H1 (cell line): ENCODE data around the gene TSPAN9. TPM values are rescaled to one million over a fixed set of nuclear protein-coding genes. Genes with fewer than 3 reads are reported as not detected.

Experiments used
- CTCF ChIA-PET: fragments of 300-600 bp; sonication (Branson Sonifier 250); formaldehyde crosslinking; loops from one replicate; lab custom pipeline; 2021; ENCODE audit not compliant: partially characterized antibody; lab: Charles Lee
- POLR2A ChIA-PET: fragments of 300-600 bp; sonication (Branson Sonifier 250); formaldehyde crosslinking; loops from one replicate; lab custom pipeline; 2021; ENCODE audit warnings: inconsistent platforms; ENCODE audit not compliant: partially characterized antibody; lab: Charles Lee
- DNase-seq, 2 experiments: peaks; one replicate each; pipeline versions ENCODE4 v3.0.0 to v3.0.0-alpha.2; 2010 to 2022; ENCODE audit warnings: low spot score in 2 of 2, low read depth in 1 of 2, mixed read lengths in 1 of 2
- FAIRE-seq: peaks from 2 replicates; lab custom pipeline; 2011; peaks lifted over from hg19 to GRCh38; lab: Jason Lieb, UNC
- H2AFZ ChIP-seq: 2 replicates; pipeline ENCODE4 v1.8.1; 2012; ENCODE audit warnings: low read length, inconsistent platforms
- H2AK5ac ChIP-seq: 2 replicates; pipeline ENCODE4 v1.6.1; 2013; ENCODE audit warnings: low read depth, low read length
- H2BK120ac ChIP-seq: replicated peaks from 2 replicates; pipeline ENCODE3; 2013; ENCODE audit warnings: low read depth, low read length, inconsistent platforms
- H2BK12ac ChIP-seq: 2 replicates; pipeline ENCODE4 v1.6.1; 2013; ENCODE audit warnings: low read depth, low read length
- H2BK15ac ChIP-seq: 2 replicates; pipeline ENCODE4 v1.6.1; 2013; ENCODE audit warnings: low read length
- H2BK20ac ChIP-seq: 2 replicates; pipeline ENCODE4 v1.6.1; 2013; ENCODE audit warnings: low read length
- H2BK5ac ChIP-seq: 2 replicates; pipeline ENCODE4 v1.6.1; 2013; ENCODE audit warnings: low read depth, low read length
- H3K14ac ChIP-seq: 2 replicates; pipeline ENCODE4 v1.6.1; 2013; ENCODE audit warnings: inconsistent platforms; ENCODE audit not compliant: insufficient read length
- H3K18ac ChIP-seq: 2 replicates; pipeline ENCODE4 v1.6.1; 2013; ENCODE audit warnings: low read length; ENCODE audit errors: extremely low read depth
- H3K23ac ChIP-seq: 2 replicates; pipeline ENCODE4 v1.6.1; 2013; ENCODE audit warnings: inconsistent platforms; ENCODE audit not compliant: insufficient read length
- H3K23me2 ChIP-seq: 2 replicates; pipeline ENCODE4 v1.6.1; 2013; ENCODE audit warnings: low read depth, low read length
- H3K27ac ChIP-seq: 2 replicates; pipeline ENCODE4 v1.6.1; 2011; ENCODE audit warnings: low read depth, low read length, inconsistent platforms
- H3K27me3 ChIP-seq, 4 experiments: replicated peaks in 1 of 4; 1 replicate in 1 of 4; 2 replicates in 3 of 4; pipeline versions ENCODE4 v1.6.1 to v1.8.1; 2011 to 2013; ENCODE audit warnings: low read length in 3 of 4, mild to moderate bottlenecking in 3 of 4, inconsistent platforms in 2 of 4, mixed read lengths in 2 of 4, moderate library complexity in 1 of 4; ENCODE audit not compliant: control insufficient read depth in 3 of 4, insufficient read depth in 3 of 4; ENCODE audit errors: extremely low read depth in 1 of 4
- H3K36me3 ChIP-seq, 4 experiments: 2 replicates each; pipeline versions ENCODE4 v1.6.1 to v1.8.1; 2011 to 2013; ENCODE audit warnings: mild to moderate bottlenecking in 4 of 4, low read length in 3 of 4, moderate library complexity in 2 of 4, control low read depth in 1 of 4, inconsistent platforms in 1 of 4; ENCODE audit not compliant: insufficient read depth in 4 of 4, control insufficient read depth in 2 of 4
- H3K4ac ChIP-seq: replicated peaks from 2 replicates; pipeline ENCODE3; 2013; ENCODE audit warnings: low read length, low read depth, mixed read lengths, inconsistent platforms; ENCODE audit not compliant: insufficient read length
- H3K4me1 ChIP-seq, 4 experiments: replicated peaks in 1 of 4; 1 replicate in 1 of 4; 2 replicates in 3 of 4; pipeline versions ENCODE4 v1.6.1 to v1.8.1; 2011 to 2013; ENCODE audit warnings: low read length in 3 of 4, inconsistent platforms in 2 of 4, mixed read lengths in 1 of 4; ENCODE audit not compliant: insufficient read depth in 4 of 4, control insufficient read depth in 3 of 4
- H3K4me2 ChIP-seq, 2 experiments: 2 replicates each; pipeline versions ENCODE4 v1.6.1 to v1.8.1; 2011 to 2013; ENCODE audit warnings: low read depth in 2 of 2, low read length in 2 of 2, control low read depth in 1 of 2, inconsistent platforms in 1 of 2, mild to moderate bottlenecking in 1 of 2; ENCODE audit not compliant: insufficient read depth in 1 of 2
- H3K4me3 ChIP-seq, 4 experiments: fragments of 200-600, 300-600 bp in 1 of 4; sonication (generic), shearing (Covaris generic), sonication (Bioruptor Twin) in 1 of 4; 2 replicates each; pipeline versions ENCODE4 v1.5.1 to v1.8.1; 2011 to 2016; ENCODE audit warnings: low read length in 4 of 4, low read depth in 3 of 4, control low read depth in 2 of 4, inconsistent platforms in 2 of 4, mild to moderate bottlenecking in 2 of 4, mixed read lengths in 1 of 4, moderate library complexity in 1 of 4; ENCODE audit not compliant: insufficient read depth in 2 of 4; ENCODE audit errors: extremely low read depth in 1 of 4
- H3K56ac ChIP-seq: replicated peaks from 2 replicates; pipeline ENCODE3; 2013; ENCODE audit warnings: low read depth, mild to moderate bottlenecking, mixed read lengths, low read length, inconsistent platforms; ENCODE audit not compliant: insufficient read length
- H3K79me1 ChIP-seq: 2 replicates; pipeline ENCODE4 v1.6.1; 2013; ENCODE audit warnings: low read depth, low read length, control low read depth
- H3K79me2 ChIP-seq, 2 experiments: 2 replicates each; pipeline versions ENCODE4 v1.6.1 to v1.8.1; 2012 to 2013; ENCODE audit warnings: low read length in 2 of 2, mild to moderate bottlenecking in 2 of 2, inconsistent platforms in 1 of 2; ENCODE audit not compliant: insufficient read depth in 2 of 2, control insufficient read depth in 1 of 2
- H3K9ac ChIP-seq, 4 experiments: replicated peaks in 1 of 4; 1 replicate in 1 of 4; 2 replicates in 3 of 4; pipeline versions ENCODE4 v1.6.1 to v1.8.1; 2011 to 2013; ENCODE audit warnings: low read depth in 3 of 4, low read length in 3 of 4, control low read depth in 2 of 4, mild to moderate bottlenecking in 2 of 4, moderate library complexity in 2 of 4, inconsistent platforms in 1 of 4; ENCODE audit errors: extremely low read depth in 1 of 4
- H3K9me3 ChIP-seq, 2 experiments: 2 replicates each; pipeline versions ENCODE4 v1.6.1 to v1.8.1; 2012 to 2013; ENCODE audit warnings: mild to moderate bottlenecking in 2 of 2, moderate library complexity in 2 of 2, control low read depth in 1 of 2, inconsistent platforms in 1 of 2, low read depth in 1 of 2, low read length in 1 of 2, mixed read lengths in 1 of 2; ENCODE audit not compliant: insufficient read depth in 2 of 2
- H4K20me1 ChIP-seq, 2 experiments: replicated peaks in 1 of 2; 2 replicates each; pipeline versions ENCODE3 to v1.8.1; 2011 to 2013; ENCODE audit warnings: inconsistent platforms in 2 of 2, low read length in 2 of 2, mild to moderate bottlenecking in 1 of 2; ENCODE audit not compliant: insufficient read depth in 2 of 2, control insufficient read depth in 1 of 2
- H4K5ac ChIP-seq: 2 replicates; pipeline ENCODE4 v1.6.1; 2013; ENCODE audit warnings: low read length, low read depth, mixed read lengths, inconsistent platforms; ENCODE audit not compliant: insufficient read length
- H4K8ac ChIP-seq: 2 replicates; pipeline ENCODE4 v1.8.0; 2013; ENCODE audit warnings: mild to moderate bottlenecking, moderate library complexity, low read length, inconsistent platforms; ENCODE audit not compliant: insufficient read depth; ENCODE audit errors: extremely low read depth
- H4K91ac ChIP-seq: replicated peaks from 2 replicates; pipeline ENCODE3; 2013; ENCODE audit warnings: low read length, mixed read lengths, inconsistent platforms; ENCODE audit not compliant: insufficient read length
- CTCF ChIP-seq, 3 experiments: IDR thresholded peaks; 1 replicate in 2 of 3; 2 replicates in 1 of 3; pipeline versions ENCODE4 v1.5.1 to v1.6.1; 2011; ENCODE audit warnings: low read length in 3 of 3, mild to moderate bottlenecking in 3 of 3, inconsistent platforms in 2 of 3, low read depth in 1 of 3, moderate library complexity in 1 of 3; ENCODE audit not compliant: insufficient read depth in 1 of 3; ENCODE audit errors: control extremely low read depth in 1 of 3
- PHF8 ChIP-seq: fragments of 200-600 bp; sonication (generic); conservative IDR thresholded peaks from 2 replicates; pipeline ENCODE4 v1.7.1; 2012; ENCODE audit warnings: low read depth, mild to moderate bottlenecking, inconsistent platforms, low read length, moderate library complexity
- RAD21 ChIP-seq, 2 experiments: IDR thresholded peaks in 1 of 2; conservative IDR thresholded peaks in 1 of 2; 2 replicates each; pipeline ENCODE4 v1.6.1; 2011; ENCODE audit warnings: low read depth in 2 of 2, low read length in 2 of 2, improper control_type of control experiment in 1 of 2, inconsistent platforms in 1 of 2, mild to moderate bottlenecking in 1 of 2, moderate library complexity in 1 of 2
- WGBS, 2 experiments: shearing (Covaris generic) in 1 of 2; methylation state at CpG; one replicate each; pipeline versions ENCODE4 v1.1.6 to v1.1.7; 2013 to 2015; ENCODE audit warnings: low lambda C conversion rate in 2 of 2, mixed read lengths in 2 of 2, inconsistent platforms in 1 of 2, low coverage in 1 of 2, missing lambda C conversion rate in 1 of 2; ENCODE audit not compliant: insufficient replicate concordance in 2 of 2, insufficient coverage in 1 of 2, insufficient read length in 1 of 2; ENCODE audit errors: extremely low coverage in 1 of 2, missing lambda C conversion rate in 1 of 2; 5-methylcytosine and 5-hydroxymethylcytosine counted together
- polyA plus RNA-seq, 7 experiments: library from polyadenylated mRNA; depleted of rRNA in 3 of 7; stranded (reverse) in 5 of 7; unstranded in 2 of 7; fragments of >200 nt in 5 of 7; fragments of 200-250 nt in 2 of 7; gene quantifications; 1 replicate in 5 of 7; 2 replicates in 1 of 7; 4 replicates in 1 of 7; pipeline versions ENCODE4 v1.2.1 to v1.2.3, GENCODE V29; 2011 to 2013; ENCODE audit warnings: missing spikeins in 2 of 7, mixed read lengths in 2 of 7
- total RNA-seq: library from RNA; stranded (reverse); fragmentation: NEBNext Ultra II Directional; extraction: Animal tissue kit (Norgen Biotek cat#: 25700); gene quantifications from 2 replicates; pipeline ENCODE4 v1.2.1, GENCODE V29; 2021

The TSPAN9 gene
- total and polyA plus RNA-seq, 2 of the 8 experiments (the other 6 are each of a cell fraction or from before 2014, with no cell fraction given), result 11.5 to 29.1 TPM

- H3K14ac ChIP-seq, result no peak overlapping the region
- POLR2A ChIA-PET, result no interaction called here
- no peaks in the 10 kb centered on the region for H3K36me3 ChIP-seq
- no peak overlapping the region for H3K56ac ChIP-seq
- H3K4me1 ChIP-seq, result no peaks in the 10 kb centered on the region
- no peak overlapping the region for H4K91ac ChIP-seq
- no peaks in the 10 kb centered on the region for H3K79me2 ChIP-seq
- H2AK5ac ChIP-seq, result 0 out of 2 replicates have a peak overlapping the region, but pooled peaks have one; percentile 39
- H2BK5ac ChIP-seq, result no peak overlapping the region
- H3K9ac ChIP-seq, result no peak overlapping the region
- no peaks in the 10 kb centered on the region for H3K9me3 ChIP-seq
- DNase-seq (no peak), FAIRE-seq (no peak)
- H4K5ac ChIP-seq, result no peak overlapping the region
- H2BK20ac ChIP-seq, result no peak overlapping the region
- no peak overlapping the region for H2BK15ac ChIP-seq
- H4K20me1 ChIP-seq, result peaks cover 0 to 1% of the 10 kb centered on the region in 2 experiments
- no peak overlapping the region for H2AFZ ChIP-seq
- no peak overlapping the region for H3K4me3 ChIP-seq
- no peak overlapping the region for H2BK12ac ChIP-seq
- H3K18ac ChIP-seq, result no peak overlapping the region
- H2BK120ac ChIP-seq, result no peak overlapping the region
- 81% methylated on average over 15 of the region's 17 CpGs; no CpG with 5 or more reads in 1 of the 2 experiments for WGBS, 2 experiments
- no peak overlapping the region for H3K23ac ChIP-seq
- no peak overlapping the region; the same call in 1 of the 2 replicates for H4K8ac ChIP-seq
- H3K4me2 ChIP-seq, result no peak overlapping the region
- H3K27ac ChIP-seq, result no peak overlapping the region
- no peaks in the 10 kb centered on the region; a peak in 1 of 7 replicates for H3K27me3 ChIP-seq
- no peak overlapping the region for H3K4ac ChIP-seq
- H3K79me1 ChIP-seq, result no peaks in the 10 kb centered on the region; the same call in 1 of the 2 replicates
- CTCF ChIA-PET, result interaction anchor here (0.8 to 16.4 kb wide), 13 partner anchors 5 to 361 kb away, joined by 3 to 216 read pairs (median 4); no protein-coding TSS in a partner anchor
- H3K23me2 ChIP-seq, result no peaks in the 10 kb centered on the region
- TF ChIP-seq CTCF (IDR thresholded peaks at IDR 0.05; ENCODE audit: control extremely low read depth in 1 of 3, insufficient read depth in 1 of 3, low read depth in 1 of 3, low read length in 3 of 3) (peak in 2 of 3 experiments; percentile 35 to 36; a peak in 3 of 4 replicates), RAD21 (IDR thresholded peaks at IDR 0.05 in 1 of 2, conservative IDR thresholded peaks at IDR 0.05 in 1 of 2; ENCODE audit: low read depth in 2 of 2, low read length in 2 of 2) (peak; percentile 21 to 40; a peak in 3 of 4 replicates), PHF8 (no peak)
- TF ChIP-seq, all 59 proteins: peak for 2
Measured at GRCh38 chr12:3319723-3320492, 242.7 kb downstream of the TSPAN9 start.
